OCI-LY1 (cell line): ENCODE data around the gene NR1I2.

ENCODE experiments used
- H2AFZ ChIP-seq: fragments of 200-600 bp; sonication (generic), shearing (Covaris generic); 2 replicates; pipeline ENCODE4 v1.6.0; 2014; ENCODE audit warnings: antibody characterized with exemption, mild to moderate bottlenecking, low read length
- H3F3A ChIP-seq: fragments of 200-600 bp; sonication (generic), shearing (Covaris generic); 2 replicates; pipeline ENCODE4 v1.6.0; 2014; ENCODE audit warnings: mild to moderate bottlenecking, antibody characterized with exemption, low read length, moderate library complexity; ENCODE audit not compliant: insufficient read depth
- H3K27ac ChIP-seq: fragments of 200-600 bp; sonication (generic); 2 replicates; pipeline ENCODE4 v1.5.1; 2014; ENCODE audit warnings: low read length, mixed run types, mild to moderate bottlenecking, low read depth; ENCODE audit not compliant: poor library complexity, severe bottlenecking
- H3K27me3 ChIP-seq: fragments of 200-600 bp; sonication (generic); 2 replicates; pipeline ENCODE4 v1.6.0; 2014; ENCODE audit warnings: antibody characterized with exemption, mild to moderate bottlenecking, low read length, moderate library complexity; ENCODE audit not compliant: insufficient read depth
- H3K36me3 ChIP-seq: fragments of 200-600 bp; sonication (generic); 2 replicates; pipeline ENCODE4 v1.6.1; 2014; ENCODE audit warnings: mild to moderate bottlenecking, antibody characterized with exemption, low read length, moderate library complexity, mixed read lengths; ENCODE audit not compliant: insufficient read depth
- H3K4me1 ChIP-seq: fragments of 200-600 bp; sonication (generic); 2 replicates; pipeline ENCODE4 v1.5.1; 2014; ENCODE audit warnings: mild to moderate bottlenecking, low read length, moderate library complexity; ENCODE audit not compliant: insufficient read depth, severe bottlenecking
- H3K4me2 ChIP-seq: fragments of 200-600 bp; sonication (generic), shearing (Covaris generic); 2 replicates; pipeline ENCODE4 v1.6.1; 2014; ENCODE audit warnings: low read length
- H3K4me3 ChIP-seq: fragments of 200-600 bp; sonication (generic); 2 replicates; pipeline ENCODE4 v1.5.1; 2014; ENCODE audit warnings: low read length, low read depth, mild to moderate bottlenecking, mixed read lengths; ENCODE audit not compliant: poor library complexity, severe bottlenecking
- H3K79me2 ChIP-seq: fragments of 200-600 bp; shearing (Covaris generic); 2 replicates; pipeline ENCODE4 v1.6.1; 2016; ENCODE audit warnings: mixed run types, low read length, mixed read lengths; ENCODE audit not compliant: insufficient read depth
- H3K9ac ChIP-seq: fragments of 200-600 bp; sonication (generic), shearing (Covaris generic); 2 replicates; pipeline ENCODE4 v1.6.1; 2014; ENCODE audit warnings: mild to moderate bottlenecking, low read length, mixed read lengths
- H3K9me2 ChIP-seq: fragments of 200-600 bp; sonication (generic), shearing (Covaris generic); 2 replicates; pipeline ENCODE4 v1.6.1; 2014; ENCODE audit warnings: low read depth, mild to moderate bottlenecking, low read length, mixed read lengths
- H3K9me3 ChIP-seq: fragments of 200-600 bp; shearing (Covaris generic); 2 replicates; pipeline ENCODE4 v1.6.1; 2014; ENCODE audit warnings: low read length, mixed read lengths
- H4K20me1 ChIP-seq: fragments of 200-600 bp; sonication (generic), shearing (Covaris generic); 2 replicates; pipeline ENCODE4 v1.6.0; 2016; ENCODE audit warnings: mild to moderate bottlenecking, low read length; ENCODE audit not compliant: insufficient read depth
- EZH2 ChIP-seq: fragments of 200-600 bp; sonication (generic), shearing (Covaris generic); IDR thresholded peaks from 2 replicates; pipeline ENCODE4 v1.8.0; 2017; ENCODE audit warnings: borderline replicate concordance, mixed run types, mild to moderate bottlenecking, antibody characterized with exemption, low read length, moderate library complexity, mixed read lengths
- TF ChIP-seq, protein P1 (sequence below): fragments of 200-600 bp; sonication (generic), shearing (Covaris generic); IDR thresholded peaks from 2 replicates; pipeline ENCODE4 v1.5.1; 2017; ENCODE audit warnings: mild to moderate bottlenecking, antibody characterized with exemption, low read length, moderate library complexity, mixed read lengths

The NR1I2 gene

DNA sequence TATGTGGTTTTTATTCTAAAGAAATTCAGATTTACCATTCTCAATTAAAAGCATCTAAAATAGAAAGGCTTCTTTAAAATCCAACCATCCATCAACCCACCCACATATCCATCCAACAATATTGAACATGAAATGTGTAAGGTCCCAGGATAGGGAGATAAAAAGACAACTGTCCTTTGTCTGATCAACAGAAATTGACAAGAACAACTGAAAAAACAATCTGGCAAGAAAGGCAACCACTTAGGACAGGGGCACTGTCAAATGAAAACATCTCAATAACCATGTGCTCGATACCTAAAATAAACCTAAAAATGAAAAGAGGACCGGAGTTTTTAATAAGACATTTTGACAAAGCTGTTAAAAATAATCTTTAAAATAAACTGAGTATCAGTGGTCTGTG, 67.2 kb downstream of the NR1I2 start:
- Histone ChIP-seq H3K27ac (no peak overlapping the region), H3K9ac (no peak overlapping the region), H3K4me1 (no peaks in the 10 kb centered on the region), H3K4me3 (no peak overlapping the region), H3K9me2 (no peaks in the 10 kb centered on the region), H3K27me3 (no peaks in the 10 kb centered on the region), H3F3A (no peaks in the 10 kb centered on the region), H3K9me3 (no peaks in the 10 kb centered on the region), H3K79me2 (no peaks in the 10 kb centered on the region), H3K4me2 (no peak overlapping the region), H3K36me3 (no peaks in the 10 kb centered on the region), H2AFZ (no peak overlapping the region), H4K20me1 (no peaks in the 10 kb centered on the region)
- no peak for TF ChIP-seq EZH2
- TF ChIP-seq, protein P1, sequence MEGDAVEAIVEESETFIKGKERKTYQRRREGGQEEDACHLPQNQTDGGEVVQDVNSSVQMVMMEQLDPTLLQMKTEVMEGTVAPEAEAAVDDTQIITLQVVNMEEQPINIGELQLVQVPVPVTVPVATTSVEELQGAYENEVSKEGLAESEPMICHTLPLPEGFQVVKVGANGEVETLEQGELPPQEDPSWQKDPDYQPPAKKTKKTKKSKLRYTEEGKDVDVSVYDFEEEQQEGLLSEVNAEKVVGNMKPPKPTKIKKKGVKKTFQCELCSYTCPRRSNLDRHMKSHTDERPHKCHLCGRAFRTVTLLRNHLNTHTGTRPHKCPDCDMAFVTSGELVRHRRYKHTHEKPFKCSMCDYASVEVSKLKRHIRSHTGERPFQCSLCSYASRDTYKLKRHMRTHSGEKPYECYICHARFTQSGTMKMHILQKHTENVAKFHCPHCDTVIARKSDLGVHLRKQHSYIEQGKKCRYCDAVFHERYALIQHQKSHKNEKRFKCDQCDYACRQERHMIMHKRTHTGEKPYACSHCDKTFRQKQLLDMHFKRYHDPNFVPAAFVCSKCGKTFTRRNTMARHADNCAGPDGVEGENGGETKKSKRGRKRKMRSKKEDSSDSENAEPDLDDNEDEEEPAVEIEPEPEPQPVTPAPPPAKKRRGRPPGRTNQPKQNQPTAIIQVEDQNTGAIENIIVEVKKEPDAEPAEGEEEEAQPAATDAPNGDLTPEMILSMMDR: no peak

DNA sequence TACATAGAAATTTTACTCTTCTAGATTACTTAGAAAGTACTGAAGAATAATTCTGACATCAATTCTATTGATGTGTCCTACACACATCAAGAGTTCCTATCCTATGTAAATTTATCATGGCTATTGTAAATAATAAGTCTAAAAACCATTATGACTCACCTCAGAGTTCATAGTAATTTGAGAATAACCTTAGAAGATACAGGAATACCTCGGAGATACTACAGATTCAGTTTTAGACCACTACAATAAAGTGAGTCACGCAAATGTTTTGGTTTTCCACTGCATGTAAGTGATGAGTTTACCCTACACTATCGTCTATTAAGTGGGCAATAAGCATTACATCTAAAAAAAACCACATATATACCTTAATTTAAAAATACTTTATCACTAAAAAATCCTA, 74.8 kb downstream of the NR1I2 start:
- TF ChIP-seq, protein P1: no peak
- TF ChIP-seq EZH2: no peak
- Histone ChIP-seq H3K9me3 (no peaks in the 10 kb centered on the region), H3K4me1 (no peaks in the 10 kb centered on the region)

DNA sequence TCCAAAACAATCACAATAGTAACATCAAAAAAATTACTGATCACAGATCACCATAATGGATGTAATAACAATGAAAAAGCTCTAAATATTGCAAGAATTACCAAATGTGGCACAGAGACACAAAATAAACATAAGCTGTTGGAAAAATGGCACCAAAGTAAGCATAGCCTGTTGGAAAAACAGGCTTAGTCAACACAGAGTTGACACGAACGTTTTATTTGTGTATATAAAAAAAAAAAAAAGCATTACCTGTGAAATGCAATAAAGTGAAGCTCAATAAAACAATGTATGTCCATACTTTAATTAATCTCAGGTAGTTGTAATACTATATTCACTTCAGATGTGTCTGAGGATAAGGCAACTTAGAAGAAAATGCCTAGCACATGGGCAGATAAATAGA, 77.1 kb downstream of the NR1I2 start:
- Histone ChIP-seq H3K4me3 (no peak overlapping the region), H3K27me3 (no peaks in the 10 kb centered on the region), H3K36me3 (peaks cover 54% of the 10 kb centered on the region), H2AFZ (no peak overlapping the region), H3K9ac (no peak overlapping the region), H3K4me1 (no peaks in the 10 kb centered on the region), H3F3A (no peaks in the 10 kb centered on the region), H3K79me2 (no peaks in the 10 kb centered on the region), H3K27ac (no peak overlapping the region), H3K4me2 (no peak overlapping the region), H3K9me2 (no peaks in the 10 kb centered on the region), H3K9me3 (no peaks in the 10 kb centered on the region), H4K20me1 (no peaks in the 10 kb centered on the region)
- TF ChIP-seq EZH2: no peak
- TF ChIP-seq, protein P1: no peak

More for the DNA sequence above, 74.8 kb downstream of the NR1I2 start:
- H3K36me3 ChIP-seq: peaks cover 39% of the 10 kb centered on the region
- H4K20me1 ChIP-seq: no peaks in the 10 kb centered on the region
- no peaks in the 10 kb centered on the region for H3K79me2 ChIP-seq
- H3F3A ChIP-seq: no peaks in the 10 kb centered on the region
- no peak overlapping the region for H3K4me3 ChIP-seq
- H3K27ac ChIP-seq: no peak overlapping the region
- no peak overlapping the region for H3K4me2 ChIP-seq
- H3K9ac ChIP-seq: no peak overlapping the region
- H3K27me3 ChIP-seq: no peaks in the 10 kb centered on the region
- no peak overlapping the region for H2AFZ ChIP-seq
- no peaks in the 10 kb centered on the region for H3K9me2 ChIP-seq
